Stomach (tissue), 4 donors: ENCODE measurements around the gene SCN9A.

Experiments used
- CTCF ChIP-seq, 7 experiments: fragments of 450-650 bp in 4 of 7; fragments of 200-600 bp in 3 of 7; sonication (generic) in 3 of 7; IDR thresholded peaks; one replicate each; pipeline ENCODE4 v1.5.1; 2016 to 2019; ENCODE audit warnings: antibody characterized with exemption in 7 of 7, control low read depth in 2 of 7, mild to moderate bottlenecking in 1 of 7
- POLR2A ChIP-seq, 4 donors: fragments of 450-650 bp; IDR thresholded peaks; one replicate each; pipeline ENCODE4 v1.6.1; 2016; ENCODE audit warnings: antibody characterized with exemption in 4 of 4, control low read depth in 2 of 4, mild to moderate bottlenecking in 1 of 4, moderate library complexity in 1 of 4
- POLR2AphosphoS5 ChIP-seq, 3 donors: sonication (generic); formaldehyde crosslinking; IDR thresholded peaks; one replicate each; pipeline ENCODE4 v1.6.1; 2016; ENCODE audit warnings: antibody characterized with exemption in 3 of 3

DNA sequence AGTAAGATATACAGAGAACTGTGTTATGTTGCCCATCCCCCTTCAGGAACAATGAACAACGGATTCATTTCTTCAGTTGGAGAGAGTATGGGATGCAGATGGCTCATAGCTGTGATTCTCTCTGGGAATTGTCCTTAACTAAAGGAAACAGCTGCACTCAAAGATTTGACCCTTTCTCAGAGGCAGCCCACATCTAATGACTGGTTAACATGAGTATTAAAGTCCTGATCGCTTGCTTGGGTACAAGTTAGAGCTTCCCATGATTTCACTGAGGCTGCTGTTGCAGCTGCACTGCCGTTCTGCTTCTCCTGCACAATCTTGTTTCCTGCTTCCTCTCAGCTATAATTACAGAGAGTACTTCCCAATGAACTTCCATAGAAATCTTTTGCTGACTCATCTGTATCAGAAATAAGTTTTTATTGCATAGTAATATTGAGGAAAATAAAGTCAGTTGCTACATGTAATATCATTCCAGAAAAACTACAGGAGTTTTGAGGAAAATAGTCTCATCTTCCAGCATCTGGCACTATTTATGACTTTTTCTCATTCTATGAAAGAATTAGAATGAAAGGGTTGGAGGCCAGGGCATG, 12.8 kb upstream of the SCN9A start:
- TF ChIP-seq CTCF (IDR thresholded peaks at IDR 0.05) (no peak), POLR2A (IDR thresholded peaks at IDR 0.05) (no peak), POLR2AphosphoS5 (IDR thresholded peaks at IDR 0.05) (no peak)
